HepG2 (cell line): Measurements from ENCODE around the gene BIRC7. TPM values are rescaled to one million over a fixed set of nuclear protein-coding genes. Genes with fewer than 3 reads are reported as not detected.

Source experiments
- ATAC-seq: fragments of 200-7000 bp; cut with Tn5 transposase; 3 replicates; pipeline ENCODE4 v1.9.1; 2020; ENCODE audit warnings: mild to moderate bottlenecking, moderate library complexity
- BruUV-seq: library from RNA; stranded (reverse); fragments of 400-500 nt; replicated peaks from 2 replicates; lab custom pipeline; 2021; lab: Mats Ljungman, UMichigan
- CTCF ChIA-PET: fragments of 300-600 bp; formaldehyde crosslinking; extraction: SDS; loops from one replicate; lab custom pipeline; 2021; ENCODE audit warnings: low total read pairs, inconsistent platforms, low intra/inter-chr PET ratio; lab: Yijun Ruan, JAX
- POLR2A ChIA-PET: fragments of 350-600 bp; sonication (Branson Sonifier 250); formaldehyde crosslinking; loops from one replicate; lab custom pipeline; 2020; ENCODE audit warnings: antibody characterized with exemption, inconsistent platforms; lab: Yijun Ruan, JAX
- DNase-seq: peaks from one replicate; pipeline ENCODE4 v3.0.0-alpha.2; 2015; ENCODE audit warnings: low spot score
- FAIRE-seq: peaks from 3 replicates; lab custom pipeline; 2011; peaks lifted over from hg19 to GRCh38; lab: Jason Lieb, UNC
- H2AFZ ChIP-seq: one replicate; pipeline ENCODE4 v1.6.1; 2011; ENCODE audit warnings: low read length, inconsistent platforms
- H3K27ac ChIP-seq: fragments of 300-600 bp; 3 replicates; pipeline ENCODE4 v1.8.0; 2011; ENCODE audit warnings: mixed run types, mild to moderate bottlenecking, mixed read lengths, low read length, inconsistent platforms; ENCODE audit not compliant: insufficient read depth; ENCODE audit errors: extremely low read length
- H3K27me3 ChIP-seq, 2 experiments: fragments of 200-600 bp in 1 of 2; 2 replicates in 1 of 2; 3 replicates in 1 of 2; pipeline versions ENCODE4 v1.6.0 to v1.8.0; 2011; ENCODE audit warnings: low read length in 2 of 2, mild to moderate bottlenecking in 2 of 2, moderate library complexity in 2 of 2, inconsistent platforms in 1 of 2; ENCODE audit not compliant: insufficient read depth in 2 of 2, control insufficient read depth in 1 of 2
- H3K36me3 ChIP-seq, 2 experiments: fragments of 200-600 bp in 1 of 2; replicated peaks in 1 of 2; 2 replicates in 1 of 2; 3 replicates in 1 of 2; pipeline versions ENCODE4 v1.5.1 to v1.8.0; 2011; ENCODE audit warnings: low read length in 2 of 2, inconsistent platforms in 1 of 2; ENCODE audit not compliant: insufficient read depth in 2 of 2, control insufficient read depth in 1 of 2
- H3K4me1 ChIP-seq: 2 replicates; pipeline ENCODE4 v1.5.1; 2012; ENCODE audit warnings: low read length, inconsistent platforms; ENCODE audit not compliant: insufficient read depth
- H3K4me2 ChIP-seq: 2 replicates; pipeline ENCODE4 v1.6.0; 2011; ENCODE audit warnings: low read depth, low read length, inconsistent platforms
- H3K4me3 ChIP-seq, 3 experiments: fragments of 200-600 bp in 1 of 3; sonication (generic), shearing (Covaris generic) in 1 of 3; replicated peaks in 1 of 3; 2 replicates each; pipeline ENCODE4 v1.5.1; 2011 to 2016; ENCODE audit warnings: low read length in 3 of 3, inconsistent platforms in 2 of 3, low read depth in 2 of 3, mild to moderate bottlenecking in 2 of 3, control low read depth in 1 of 3, mixed read lengths in 1 of 3; ENCODE audit not compliant: insufficient read depth in 1 of 3
- H3K79me2 ChIP-seq: one replicate; pipeline ENCODE4 v1.6.1; 2011; ENCODE audit warnings: low read length, inconsistent platforms; ENCODE audit not compliant: insufficient read depth
- H3K9ac ChIP-seq: 2 replicates; pipeline ENCODE4 v1.6.0; 2011; ENCODE audit warnings: mild to moderate bottlenecking, low read depth, low read length, inconsistent platforms; ENCODE audit not compliant: insufficient read depth
- H3K9me3 ChIP-seq: 2 replicates; pipeline ENCODE4 v1.5.1; 2012; ENCODE audit warnings: mild to moderate bottlenecking, low read length
- H4K20me1 ChIP-seq: 2 replicates; pipeline ENCODE4 v1.6.0; 2011; ENCODE audit warnings: inconsistent platforms, mild to moderate bottlenecking, low read length, moderate library complexity; ENCODE audit not compliant: insufficient read depth
- ETV5 ChIP-seq: IDR thresholded peaks from 2 replicates; pipeline ENCODE4 v1.6.1; 2018; ENCODE audit warnings: missing biosample characterization, missing genetic modification reagents, inconsistent platforms, borderline replicate concordance
- FOXA3 ChIP-seq: IDR thresholded peaks from 2 replicates; pipeline ENCODE4 v1.6.1; 2016; ENCODE audit warnings: missing genetic modification reagents, missing compliant biosample characterization
- KDM5A ChIP-seq: fragments of 200-600 bp; sonication (generic); IDR thresholded peaks from 2 replicates; pipeline ENCODE4 v1.7.0; 2018; ENCODE audit warnings: antibody characterized with exemption, mild to moderate bottlenecking, low read length, borderline replicate concordance
- MED1 ChIP-seq: sonication (generic); formaldehyde crosslinking; IDR thresholded peaks from 2 replicates; pipeline ENCODE4 v1.4.0; 2020; ENCODE audit warnings: missing genetic modification reagents
- MED8 ChIP-seq: sonication (generic); formaldehyde crosslinking; IDR thresholded peaks from 2 replicates; pipeline ENCODE4 v1.8.1; 2023; ENCODE audit warnings: mild to moderate bottlenecking, missing genetic modification reagents; ENCODE audit not compliant: insufficient replicate concordance
- PCBP1 ChIP-seq: fragments of 200-400 bp; formaldehyde crosslinking; IDR thresholded peaks from 2 replicates; pipeline ENCODE4 v1.6.1; 2017; ENCODE audit warnings: mild to moderate bottlenecking, low read depth, low read length, borderline replicate concordance
- REST ChIP-seq, 2 experiments: IDR thresholded peaks; 2 replicates each; pipeline ENCODE4 v1.6.1; 2011 to 2012; ENCODE audit warnings: low read length in 2 of 2, borderline replicate concordance in 1 of 2, low read depth in 1 of 2, mild to moderate bottlenecking in 1 of 2, moderate library complexity in 1 of 2
- SAFB2 ChIP-seq: sonication (generic); formaldehyde crosslinking; IDR thresholded peaks from 2 replicates; pipeline ENCODE4 v1.5.1; 2020; ENCODE audit warnings: missing genetic modification reagents, low read depth, mild to moderate bottlenecking, borderline replicate concordance
- TBX2 ChIP-seq: sonication (generic); formaldehyde crosslinking; IDR thresholded peaks from 2 replicates; pipeline ENCODE4 v1.5.0; 2020; ENCODE audit warnings: missing genetic modification reagents, mild to moderate bottlenecking, borderline replicate concordance
- ZBTB49 ChIP-seq: sonication (generic); formaldehyde crosslinking; IDR thresholded peaks from 2 replicates; pipeline ENCODE4 v1.4.0; 2020; ENCODE audit warnings: missing genetic modification reagents, borderline replicate concordance
- ZNF18 ChIP-seq: sonication (generic); formaldehyde crosslinking; IDR thresholded peaks from 2 replicates; pipeline ENCODE4 v1.8.0; 2022; ENCODE audit warnings: mild to moderate bottlenecking, missing genetic modification reagents; ENCODE audit not compliant: insufficient replicate concordance
- ZNF839 ChIP-seq: sonication (generic); formaldehyde crosslinking; IDR thresholded peaks from 2 replicates; pipeline ENCODE4 v1.4.0; 2020; ENCODE audit warnings: missing genetic modification reagents, mild to moderate bottlenecking, borderline replicate concordance
- WGBS: methylation state at CpG from one replicate; pipeline ENCODE4 v1.1.6; 2017; ENCODE audit warnings: low lambda C conversion rate; 5-methylcytosine and 5-hydroxymethylcytosine counted together
- in situ Hi-C: cut with HindIII; loops from 2 replicates; pipeline ENCODE4 v1.10.0; 2017; ENCODE audit warnings: low pct_unique_long_range_greater_than_20kb; ENCODE audit not compliant: extremely low pct_ligation_motif_present
- intact Hi-C: fragments of 100-400 bp; cut with micrococcal nuclease; formaldehyde crosslinking; loops from one replicate; pipeline ENCODE4 v1.10.0; 2022; ENCODE audit not compliant: unreplicated experiment
- polyA plus RNA-seq, 8 experiments: library from polyadenylated mRNA; depleted of rRNA in 3 of 8; stranded (reverse) in 7 of 8; unstranded in 1 of 8; fragments of >200 nt; fragmentation: Illumina TruSeq in 4 of 8; extraction: Trizol in 4 of 8; gene quantifications; 2 replicates each; pipeline versions ENCODE4 v1.2.1 to v1.2.3, GENCODE V29; 2011 to 2016; ENCODE audit warnings: low read depth in 4 of 8, missing spikeins in 1 of 8, mixed read lengths in 1 of 8; ENCODE audit not compliant: insufficient read depth in 1 of 8
- total RNA-seq, 5 experiments: library from RNA; depleted of rRNA; stranded (reverse); fragments of >200 nt; fragmentation: Illumina TruSeq; extraction: Trizol; gene quantifications; 2 replicates each; pipeline ENCODE4 v1.2.3, GENCODE V29; 2016; ENCODE audit warnings: low read depth in 1 of 5
- TF ChIP-seq, protein P1 (sequence below): sonication (generic); formaldehyde crosslinking; IDR thresholded peaks from 2 replicates; pipeline ENCODE4 v1.4.0; 2020; ENCODE audit warnings: missing genetic modification reagents, borderline replicate concordance

BIRC7 gene
- total and polyA plus RNA-seq, 2 of the 13 experiments (the other 11 are each of a cell fraction or from before 2014, with no cell fraction given) = 0.27 to 5.1 TPM

DNA sequence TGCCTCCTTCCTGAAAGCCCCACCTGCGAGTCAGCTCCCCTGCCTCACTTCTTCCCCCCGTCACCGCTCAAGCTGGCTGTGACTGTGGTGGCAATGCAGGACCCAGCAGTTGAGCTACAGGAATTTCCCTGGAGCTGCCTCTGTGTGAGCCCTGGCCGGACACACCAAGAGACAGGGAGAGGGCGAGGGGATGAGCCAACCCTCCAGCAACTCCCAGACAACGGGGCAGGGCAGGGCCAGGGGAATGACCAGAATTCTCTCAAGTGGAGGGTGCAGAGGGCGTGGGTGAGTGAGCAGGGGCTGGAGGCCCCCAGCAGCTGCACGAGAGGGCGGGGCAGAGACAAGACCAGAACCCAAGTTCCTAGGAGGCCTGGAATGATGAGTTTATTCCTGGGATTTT is 32.0 kb downstream of the BIRC7 start (continued):
- TF ChIP-seq MED8 (CRISPR knock-in tag) = no peak

- DNase-seq (no peak), ATAC-seq (no peak), FAIRE-seq (no peak)
- Histone ChIP-seq H3K9ac (no peak overlapping the region), H3K4me1 (peaks cover 36% of the 10 kb centered on the region), H3K36me3 (no peaks in the 10 kb centered on the region), H3K27ac (no peak overlapping the region), H3K79me2 (peaks cover 5% of the 10 kb centered on the region), H3K27me3 (peaks cover 8 to 34% of the 10 kb centered on the region in 2 experiments; a peak in 4 of 5 replicates), H3K4me2 (peak overlapping the region; percentile 38; the same call in 1 of the 2 replicates), H3K9me3 (no peaks in the 10 kb centered on the region), H4K20me1 (no peaks in the 10 kb centered on the region), H3K4me3 (peak overlapping the region in 1 of 3 experiments; percentile 21; a peak in 1 of 6 replicates), H2AFZ (no peak overlapping the region)
- BruUV-seq = no TSS peak
- 50% methylated on average over 7 of the region's 7 CpGs for WGBS
- intact Hi-C loops (loop anchor here (5.0 kb wide), 1 partner anchor 46 kb away; no protein-coding TSS in a partner anchor), in situ Hi-C loops (no loop called here)
- POLR2A ChIA-PET = no interaction called here
- CTCF ChIA-PET = no interaction called here
- TF ChIP-seq PCBP1 (no peak), KDM5A (no peak), TBX2 (CRISPR knock-in tag) (no peak), ZBTB49 (CRISPR knock-in tag) (no peak), SAFB2 (CRISPR knock-in tag) (0 out of 2 replicates have a peak, but pooled peaks have one; percentile 37), MED1 (no peak), FOXA3 (CRISPR knock-in tag) (no peak), ZNF839 (CRISPR knock-in tag) (no peak), REST (IDR thresholded peaks at IDR 0.05; ENCODE audit: borderline replicate concordance in 1 of 2, low read depth in 1 of 2, low read length in 2 of 2) (no peak), ETV5 (no peak), ZNF18 (CRISPR knock-in tag) (no peak)
- TF ChIP-seq, protein P1, sequence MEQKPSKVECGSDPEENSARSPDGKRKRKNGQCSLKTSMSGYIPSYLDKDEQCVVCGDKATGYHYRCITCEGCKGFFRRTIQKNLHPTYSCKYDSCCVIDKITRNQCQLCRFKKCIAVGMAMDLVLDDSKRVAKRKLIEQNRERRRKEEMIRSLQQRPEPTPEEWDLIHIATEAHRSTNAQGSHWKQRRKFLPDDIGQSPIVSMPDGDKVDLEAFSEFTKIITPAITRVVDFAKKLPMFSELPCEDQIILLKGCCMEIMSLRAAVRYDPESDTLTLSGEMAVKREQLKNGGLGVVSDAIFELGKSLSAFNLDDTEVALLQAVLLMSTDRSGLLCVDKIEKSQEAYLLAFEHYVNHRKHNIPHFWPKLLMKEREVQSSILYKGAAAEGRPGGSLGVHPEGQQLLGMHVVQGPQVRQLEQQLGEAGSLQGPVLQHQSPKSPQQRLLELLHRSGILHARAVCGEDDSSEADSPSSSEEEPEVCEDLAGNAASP (CRISPR knock-in tag) = no peak
Observed at GRCh38 chr20:63268256-63268655, 32.6 kb downstream of the BIRC7 start.
